OCI-LY7 (cell line): ENCODE measurements around the gene MGAT4C.

Experiments used
- CTCF ChIP-seq: fragments of 200-600 bp; sonication (generic); conservative IDR thresholded peaks from 2 replicates; pipeline ENCODE4 v1.5.1; 2014; ENCODE audit warnings: mild to moderate bottlenecking, antibody characterized with exemption, low read length, moderate library complexity, mixed read lengths
- EZH2phosphoT487 ChIP-seq: fragments of 200-600 bp; sonication (generic); IDR thresholded peaks from 2 replicates; pipeline ENCODE4 v1.6.1; 2018; ENCODE audit warnings: low read depth, borderline replicate concordance, mild to moderate bottlenecking, mixed run types, antibody characterized with exemption, low read length, moderate library complexity, mixed read lengths

GRCh38 chr12:85983601-85984000 is 272.6 kb downstream of the MGAT4C start:
- no peak for TF ChIP-seq CTCF
- no peak for TF ChIP-seq EZH2phosphoT487
